GM21526 (cell line): ENCODE data around the gene RBP4.

Experiments
- ATAC-seq: cut with Tn5 transposase; IDR thresholded peaks from one replicate; pipeline ENCODE4 v1.9.1; 2021; ENCODE audit warnings: moderate library complexity; ENCODE audit not compliant: unreplicated experiment, low FRiP score

The RBP4 gene

DNA sequence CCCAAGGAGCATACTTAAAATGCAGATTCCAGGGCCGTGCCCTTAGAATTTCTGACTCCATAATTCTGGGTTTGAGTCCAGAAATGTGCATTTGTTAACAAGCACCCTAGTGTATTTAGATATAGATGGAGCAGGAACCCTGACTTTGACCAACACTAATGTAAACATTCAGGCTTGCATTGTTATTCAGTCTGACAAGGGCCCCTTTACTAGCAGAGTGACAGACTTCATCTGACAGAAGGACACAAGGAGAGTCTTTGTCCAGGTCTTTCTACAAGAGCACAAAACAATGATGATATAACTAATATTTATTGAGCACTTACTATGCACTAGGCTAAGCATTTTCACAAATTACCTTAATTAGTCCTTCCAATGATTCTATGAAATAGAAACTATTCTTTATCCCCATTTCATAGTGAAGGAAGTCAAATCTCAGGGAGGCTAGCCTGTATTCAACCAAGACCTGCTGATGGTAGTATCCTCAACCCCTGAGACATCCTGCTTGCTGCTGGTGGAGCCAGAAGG, 3.9 kb downstream of the RBP4 start:
- ATAC-seq = no peak

DNA sequence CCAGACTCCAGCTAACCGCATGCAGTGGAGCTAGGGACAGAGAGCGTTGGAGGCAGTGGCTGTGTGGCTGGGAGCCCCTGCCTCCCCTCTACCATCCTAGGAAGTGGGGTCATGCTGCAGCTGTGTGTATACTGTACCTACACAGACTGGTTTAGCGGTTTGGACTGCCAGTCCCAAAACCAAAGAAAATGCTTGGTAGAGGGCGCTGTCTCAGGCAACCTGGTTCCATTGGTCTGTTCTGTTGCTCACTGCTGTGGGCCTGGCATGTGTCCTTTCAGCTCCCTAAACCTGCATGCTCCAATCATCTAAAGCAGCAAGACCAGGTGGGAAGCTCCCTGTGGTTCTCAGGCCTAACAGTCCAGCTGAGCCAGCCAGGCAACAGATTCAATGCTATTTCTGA, 4.5 kb downstream of the RBP4 start:
- no peak for ATAC-seq

DNA sequence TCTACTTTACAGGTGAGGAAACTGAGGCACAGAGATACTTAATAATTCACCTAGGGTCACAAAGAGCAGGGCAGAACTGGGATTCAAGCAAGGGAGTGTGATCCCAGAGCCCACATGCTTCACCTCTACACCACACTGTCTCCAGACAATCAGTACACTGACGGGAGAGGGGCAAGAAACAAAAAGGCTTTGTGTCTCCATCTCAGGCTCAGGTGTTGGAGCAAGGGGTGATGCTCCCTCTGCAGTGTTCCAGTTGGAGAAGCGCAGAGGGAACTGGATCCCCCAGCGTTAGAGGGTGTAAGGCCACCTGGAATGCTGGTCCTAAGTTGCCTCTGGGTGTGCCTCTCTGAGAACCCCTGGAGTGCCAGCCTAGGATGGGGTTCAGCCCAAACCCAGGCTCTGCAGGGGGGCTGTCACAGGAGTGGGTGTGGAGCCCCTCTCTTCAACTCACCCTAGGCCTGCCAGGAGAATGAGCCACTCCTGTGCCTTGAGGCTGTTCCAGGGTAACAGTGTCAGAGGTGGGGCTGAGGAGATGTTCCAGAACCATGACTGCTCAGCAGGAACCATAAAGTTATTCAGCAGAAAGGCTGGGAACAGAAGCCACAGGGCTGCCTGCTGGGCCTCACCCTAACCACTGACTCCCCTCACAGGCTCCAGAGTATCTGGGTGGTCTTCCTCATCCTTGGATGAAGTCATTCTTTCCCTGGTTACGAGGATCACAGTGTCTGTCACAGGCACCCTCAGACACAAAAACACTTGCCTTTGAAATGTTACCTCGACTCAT, 5.5 kb downstream of the RBP4 start:
- ATAC-seq = no peak

DNA sequence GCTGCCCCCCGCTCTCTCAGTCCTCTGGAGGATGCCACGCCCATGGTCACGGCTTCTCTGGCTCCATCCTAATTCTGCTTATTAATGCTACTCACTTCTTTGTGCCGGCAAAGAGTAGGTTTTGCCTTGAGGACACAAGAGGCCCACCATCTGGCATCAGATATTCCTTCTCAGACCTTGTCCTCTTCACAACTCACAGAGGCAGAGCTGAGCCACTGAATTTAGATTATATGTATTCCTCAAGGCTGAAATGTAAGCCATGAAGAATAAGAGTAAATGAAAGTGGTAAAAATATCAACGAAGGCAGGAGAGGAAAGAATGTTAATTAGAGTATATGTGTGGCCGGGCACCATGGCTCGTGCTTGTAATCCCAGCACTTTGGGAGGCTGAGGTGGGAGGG, 6.5 kb downstream of the RBP4 start:
- ATAC-seq = no peak

DNA sequence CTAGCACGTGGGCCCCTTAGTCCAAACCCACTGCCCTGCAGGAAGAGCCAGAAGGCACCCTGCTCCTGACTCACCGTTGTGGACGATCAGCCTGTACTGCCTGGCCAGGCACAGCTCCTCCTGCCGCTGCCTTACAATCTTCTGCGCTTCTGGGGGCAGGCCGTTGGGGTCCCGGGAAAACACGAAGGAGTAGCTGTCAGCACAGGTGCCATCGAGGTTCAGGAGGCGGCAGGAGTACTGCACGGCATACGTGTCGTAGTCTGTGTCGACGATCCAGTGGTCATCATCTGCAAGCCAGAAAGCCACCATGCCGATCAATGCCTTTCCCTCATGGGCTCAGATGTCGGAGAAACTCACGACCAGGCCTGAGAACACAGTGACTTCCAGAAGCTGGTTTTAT, 7.3 kb downstream of the RBP4 start:
- no peak for ATAC-seq

DNA sequence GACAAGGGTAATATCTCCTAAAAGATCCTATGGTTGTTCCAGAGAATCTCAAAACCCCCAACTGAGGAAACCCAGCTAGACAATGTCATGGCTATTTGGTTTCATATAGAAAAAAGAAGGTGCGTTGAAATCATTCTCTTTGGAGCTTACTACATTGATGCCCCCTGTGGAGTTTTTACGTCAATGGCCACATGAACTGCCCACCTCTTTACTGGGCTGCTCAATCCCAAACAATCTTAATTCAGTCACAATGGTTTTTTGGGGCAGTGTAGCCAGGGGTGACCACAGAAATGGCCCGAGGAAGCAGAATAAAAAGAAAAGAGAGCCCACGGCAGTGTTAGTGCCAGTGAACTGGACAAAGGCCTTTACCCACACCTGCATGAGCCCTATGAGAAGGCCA, 7.8 kb downstream of the RBP4 start:
- ATAC-seq = no peak

DNA sequence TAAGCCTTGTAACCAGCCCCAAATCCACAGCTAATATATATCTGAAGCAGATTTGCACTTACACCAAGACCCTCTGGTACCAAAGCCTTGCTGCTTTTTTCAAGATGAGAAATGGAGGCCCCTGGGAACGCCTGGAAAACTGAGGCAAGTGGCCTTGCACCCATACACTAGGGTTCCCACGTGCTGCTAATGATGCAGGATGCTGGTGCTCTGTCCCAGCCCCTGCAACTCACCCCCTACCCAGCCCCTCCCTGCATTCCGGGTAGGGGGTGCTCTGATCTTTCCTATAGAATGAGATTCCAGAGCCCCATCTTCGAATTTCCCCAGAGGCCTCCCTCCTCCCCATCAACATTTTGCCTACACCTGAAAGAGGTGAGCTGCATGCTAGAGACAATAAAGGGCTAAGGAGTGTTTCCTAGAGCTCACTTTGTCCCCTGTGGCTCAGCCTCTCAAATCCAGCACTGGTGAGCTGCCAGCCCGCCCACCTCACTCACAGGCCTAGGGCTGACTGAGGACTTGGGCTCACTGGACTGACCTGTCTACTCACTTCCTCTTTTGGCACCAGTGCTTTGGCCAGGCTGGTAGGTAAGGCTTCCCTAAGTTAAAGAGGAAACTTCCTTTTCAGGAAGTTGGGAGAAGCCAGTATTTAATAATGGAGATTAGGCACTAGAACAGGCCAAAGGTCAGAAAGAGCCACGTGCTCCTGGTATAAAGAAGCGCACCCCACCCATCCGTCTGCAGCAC, 9.8 kb downstream of the RBP4 start:
- no peak for ATAC-seq

DNA sequence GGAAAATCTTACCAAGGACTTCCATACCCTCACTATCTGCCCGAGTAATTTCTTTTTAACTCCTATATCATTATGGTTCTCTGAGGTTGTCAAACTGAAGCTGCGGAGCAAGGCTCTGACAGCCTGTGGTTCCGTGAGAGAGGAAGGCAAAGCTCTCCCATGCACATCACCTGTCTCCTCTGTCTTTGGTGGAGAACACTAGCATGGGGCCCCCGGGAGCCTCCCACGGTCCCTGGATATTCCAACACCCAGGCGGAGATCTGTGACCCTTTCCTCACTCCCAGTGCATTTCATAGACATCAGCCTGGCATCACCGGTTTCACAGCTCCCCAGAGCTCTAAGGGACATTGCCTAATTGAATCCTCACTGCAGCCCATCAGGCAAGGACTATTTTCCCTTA, 10.4 kb downstream of the RBP4 start:
- ATAC-seq = no peak

DNA sequence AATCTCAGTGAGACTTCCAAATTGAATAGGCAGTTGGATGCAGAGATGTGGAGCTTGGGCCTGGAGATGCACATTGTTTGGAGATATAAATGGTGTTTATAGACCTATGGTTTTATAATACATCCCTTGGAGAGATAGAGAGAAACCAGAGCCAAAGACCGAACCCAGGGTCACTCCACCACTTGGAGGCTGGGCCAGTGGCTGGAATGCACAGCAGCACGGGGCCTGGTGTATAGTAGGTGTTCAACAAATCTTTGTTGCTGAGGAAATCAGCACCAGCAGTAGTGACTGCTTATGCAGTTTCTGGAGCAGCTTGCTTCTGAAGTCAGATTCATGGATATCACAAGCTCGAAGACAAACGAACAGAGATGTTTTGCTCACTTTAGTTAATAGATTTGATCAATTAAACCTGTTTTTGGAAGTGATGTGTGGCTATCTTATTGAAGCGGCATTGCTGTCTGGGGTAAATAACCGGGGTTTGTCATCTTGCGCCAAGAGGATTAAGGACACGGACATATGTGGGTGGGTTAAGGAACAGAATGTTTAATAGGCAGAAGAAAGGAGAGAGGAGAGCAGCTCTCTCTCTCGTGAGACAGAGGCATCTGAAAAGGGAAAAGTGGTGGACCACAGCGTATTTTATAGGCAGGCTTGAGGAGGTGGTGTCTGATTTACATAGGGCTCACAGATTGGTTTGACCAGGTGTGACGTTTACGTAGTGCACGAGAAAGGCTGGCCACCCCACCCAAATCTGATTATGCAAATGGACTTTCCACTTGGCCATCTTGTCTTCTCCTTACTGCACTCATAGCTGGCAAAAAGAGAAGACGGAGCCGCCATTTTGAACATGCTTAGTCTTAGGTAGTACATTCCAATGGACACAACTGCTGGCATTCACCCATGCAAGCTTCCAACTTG, 11.1 kb downstream of the RBP4 start:
- no peak for ATAC-seq

DNA sequence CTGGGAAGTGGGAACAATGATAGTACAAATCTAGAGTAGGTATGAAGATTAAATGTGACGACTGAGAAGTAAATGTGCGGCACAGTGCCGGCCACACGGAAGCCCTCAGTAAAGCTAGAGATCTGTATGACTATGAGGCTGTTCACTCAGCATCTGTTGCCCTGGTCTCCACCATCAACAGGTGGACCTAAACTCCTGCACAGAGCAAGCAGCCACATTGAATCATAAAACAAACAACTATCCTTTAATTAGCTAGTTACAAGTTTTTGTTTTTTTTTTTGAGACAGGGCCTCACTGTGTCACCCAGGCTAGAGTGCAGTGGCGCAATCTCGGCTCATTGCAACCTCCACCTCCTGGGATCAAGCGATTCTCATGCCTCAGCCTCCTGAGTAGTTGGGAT, 16.6 kb downstream of the RBP4 start:
- no peak for ATAC-seq

DNA sequence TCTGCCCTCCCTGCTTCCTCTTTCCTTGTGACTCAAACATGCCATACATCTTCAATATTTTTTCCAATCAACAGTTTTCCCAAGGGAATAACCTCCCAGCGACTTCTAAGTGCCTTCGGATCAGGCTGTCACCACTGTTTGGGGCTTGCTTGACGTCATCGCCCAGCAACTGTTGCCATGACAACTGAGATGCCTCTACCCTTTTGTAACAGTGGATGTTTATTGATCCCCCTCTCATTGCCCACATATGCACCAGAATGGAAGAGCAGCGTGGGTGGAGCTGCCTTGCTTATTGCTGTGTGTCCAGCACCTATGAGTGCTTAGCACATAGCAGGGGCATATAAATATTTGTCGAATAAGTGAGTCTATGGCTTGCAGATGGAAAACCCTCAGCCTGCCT, 20.2 kb downstream of the RBP4 start:
- no peak for ATAC-seq

DNA sequence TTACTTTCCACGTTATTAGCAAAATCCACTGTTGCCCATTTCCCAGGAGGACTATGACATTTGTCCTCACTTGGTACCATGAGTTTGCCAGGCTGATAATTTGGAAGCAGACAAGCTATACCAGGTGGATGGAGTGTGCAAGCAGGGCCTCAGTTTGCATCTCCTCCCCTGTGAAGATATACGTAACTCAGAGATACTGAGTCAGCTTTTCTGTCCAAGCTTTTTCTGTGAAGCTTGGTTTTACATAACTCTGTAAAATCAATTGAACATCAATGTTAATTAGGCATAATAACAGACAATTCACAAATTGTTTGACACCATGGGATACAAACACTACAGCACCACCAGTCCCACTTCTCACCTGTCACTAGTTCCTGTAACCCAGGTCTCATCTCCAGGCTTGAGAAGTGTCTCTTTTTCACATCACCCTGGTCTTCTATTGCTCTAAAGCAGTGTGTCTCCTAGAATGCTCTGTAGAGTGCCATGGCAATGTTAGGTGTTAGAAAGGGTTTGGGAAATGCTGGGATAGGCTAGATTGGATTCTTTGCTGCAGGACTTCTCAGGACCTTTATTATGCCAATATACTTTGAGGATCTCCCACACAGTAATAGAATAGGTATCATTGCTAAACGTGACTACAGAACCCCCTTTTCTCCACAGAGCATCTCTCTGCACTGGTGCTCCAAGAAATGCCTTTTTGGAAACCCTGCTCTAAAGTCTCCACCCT, 20.9 kb downstream of the RBP4 start:
- no peak for ATAC-seq

DNA sequence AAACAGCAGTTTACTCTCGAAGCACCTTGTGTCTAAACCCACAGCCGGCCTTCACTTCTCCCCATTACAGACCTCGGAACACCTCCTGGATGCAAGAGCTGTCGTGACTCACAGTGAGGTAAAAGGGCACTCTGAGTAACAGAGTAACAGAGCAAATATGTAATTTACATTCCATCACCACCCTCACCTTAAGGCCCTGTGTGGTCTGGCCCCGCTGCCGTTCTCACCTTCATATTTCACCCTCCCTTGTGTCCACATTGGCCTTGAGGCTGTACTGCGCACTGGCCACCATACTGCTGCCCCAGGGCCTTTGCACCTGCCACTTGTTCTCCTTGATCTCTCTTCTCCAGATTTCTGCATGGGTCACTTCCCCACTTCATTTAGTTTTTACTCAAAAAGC, 21.9 kb downstream of the RBP4 start:
- no peak for ATAC-seq

DNA sequence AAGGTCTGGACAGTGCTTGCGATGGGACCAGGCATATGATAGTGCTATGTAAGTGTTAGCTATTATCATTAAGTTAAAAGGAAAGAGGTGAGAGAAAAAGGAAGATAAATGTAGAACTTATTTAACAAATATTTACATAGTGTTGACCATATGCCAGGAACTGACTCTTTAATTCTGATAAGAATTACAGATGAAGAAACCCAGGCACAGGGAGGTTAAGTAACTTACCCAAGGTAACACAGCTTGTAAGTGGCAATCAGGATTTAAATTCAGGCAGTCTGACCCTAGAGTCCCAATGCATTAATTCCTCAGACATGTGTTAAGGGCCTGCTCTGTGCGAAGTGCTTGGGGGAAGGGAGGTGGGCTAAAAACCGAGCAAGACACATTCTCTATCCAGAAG, 23.5 kb downstream of the RBP4 start:
- no peak for ATAC-seq

DNA sequence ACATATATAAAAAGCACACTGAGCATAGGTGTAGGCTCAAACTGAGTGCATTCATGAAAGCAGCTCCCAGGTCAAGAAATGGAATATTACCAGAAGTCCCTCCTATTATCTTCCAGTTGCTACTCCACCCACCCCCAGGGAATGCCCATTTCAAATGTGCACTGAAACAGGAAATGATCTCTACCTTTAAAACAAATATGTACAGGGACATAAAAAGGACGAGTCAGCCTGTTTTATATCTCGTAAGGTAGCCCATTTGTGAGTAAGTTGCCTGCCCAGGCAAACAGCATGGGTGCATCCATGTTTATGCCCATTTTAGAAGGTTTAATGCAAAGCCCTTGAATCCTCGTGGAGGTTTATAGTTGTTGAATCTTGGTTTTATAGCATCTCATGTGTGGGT, 24.1 kb downstream of the RBP4 start:
- no peak for ATAC-seq

DNA sequence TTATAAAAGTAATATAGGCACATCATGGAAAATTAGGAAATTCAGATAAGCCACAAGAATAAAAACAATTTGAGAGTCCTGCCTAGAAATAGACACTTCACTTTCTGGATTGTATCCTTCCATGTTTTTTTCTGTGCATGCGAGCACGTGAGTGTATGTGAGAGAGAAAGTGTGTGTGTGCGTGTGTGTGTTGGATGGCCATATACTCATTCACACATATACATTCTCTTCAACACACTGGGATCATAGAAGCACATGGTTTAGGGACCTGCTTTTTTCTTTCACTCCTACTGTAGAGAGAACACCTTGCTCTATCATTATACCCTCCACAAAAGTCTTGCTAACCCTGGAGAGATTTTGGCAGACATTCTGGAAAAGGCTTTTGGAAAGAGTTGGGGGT, 27.1 kb downstream of the RBP4 start:
- no peak for ATAC-seq

DNA sequence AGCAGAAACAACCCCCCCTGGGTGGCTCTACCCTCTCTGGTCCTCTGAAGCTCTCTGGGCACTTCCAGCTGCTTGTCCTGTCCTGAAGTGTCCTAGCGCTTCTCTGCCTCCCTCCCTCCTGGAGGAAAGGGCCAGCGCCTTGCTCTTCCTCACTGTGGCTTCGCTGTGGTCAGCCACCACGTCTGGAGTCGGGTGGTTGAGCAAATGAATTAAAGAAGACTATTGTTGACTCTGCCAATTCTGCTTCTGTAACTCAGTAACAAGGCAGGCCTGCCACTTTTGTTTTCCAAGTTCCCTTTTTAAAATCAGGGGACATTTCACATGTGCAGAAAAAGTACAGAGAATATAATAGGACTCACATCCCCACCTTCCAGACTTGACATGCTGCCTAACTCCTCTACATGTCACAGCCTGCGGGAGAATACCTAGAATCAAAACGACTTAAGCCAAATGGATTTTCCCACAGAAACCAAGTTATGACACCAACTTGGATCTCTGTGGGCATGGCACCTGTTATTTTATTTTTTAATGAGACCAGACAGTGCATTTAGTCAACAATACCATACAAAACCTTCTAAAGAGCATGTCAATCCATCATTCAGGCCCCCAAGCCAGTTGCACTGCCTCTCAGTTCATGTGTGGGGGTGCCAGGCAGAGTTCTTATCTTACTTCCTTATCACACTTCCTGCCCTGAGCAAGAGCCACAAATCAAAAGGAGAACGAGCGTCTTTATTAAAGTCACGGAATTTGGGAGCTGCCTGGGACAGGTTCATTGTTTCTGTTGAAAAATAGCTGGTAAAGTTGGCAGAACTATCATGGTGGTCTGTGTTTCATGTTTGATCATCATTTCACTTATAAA, 27.8 kb downstream of the RBP4 start:
- ATAC-seq = no peak

DNA sequence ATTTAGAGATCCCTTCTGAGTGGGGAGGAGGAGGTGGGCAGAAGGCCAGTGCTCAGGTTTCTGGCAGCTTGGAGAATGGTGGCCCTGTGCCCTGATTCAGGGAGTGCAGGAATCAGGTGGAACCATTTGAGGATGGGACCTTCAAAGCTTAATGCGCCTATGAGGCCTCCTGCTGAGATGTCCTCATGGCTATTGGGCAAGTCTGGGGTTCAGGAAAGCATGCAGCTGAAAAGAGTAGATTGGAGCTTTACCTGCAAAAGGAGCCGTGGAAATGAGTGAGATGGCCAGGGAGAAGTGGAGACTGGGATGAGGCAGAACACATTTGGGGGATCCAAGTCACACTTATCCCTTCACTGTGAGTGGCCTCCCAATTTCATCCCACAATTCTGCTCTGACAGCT, 28.4 kb downstream of the RBP4 start:
- no peak for ATAC-seq

DNA sequence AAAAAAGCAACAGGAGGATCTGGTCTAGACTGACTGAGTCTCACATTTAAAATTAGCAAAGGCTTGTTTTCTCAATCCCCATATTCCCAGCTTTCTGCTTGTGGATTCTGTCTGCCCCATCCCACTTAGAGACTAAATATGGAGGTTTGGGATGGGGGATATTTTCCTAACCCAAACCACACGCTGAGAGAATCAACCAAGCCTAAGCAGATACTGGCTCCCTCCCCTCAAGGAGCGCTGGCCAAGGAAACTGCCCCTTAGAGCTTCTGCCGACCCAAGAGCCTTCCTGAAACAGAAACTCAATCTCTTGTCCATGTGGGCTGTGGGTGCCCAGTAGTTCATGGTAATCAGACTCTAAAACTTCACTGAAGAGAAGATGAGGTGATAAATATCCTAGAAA, 30.7 kb downstream of the RBP4 start:
- ATAC-seq = no peak

DNA sequence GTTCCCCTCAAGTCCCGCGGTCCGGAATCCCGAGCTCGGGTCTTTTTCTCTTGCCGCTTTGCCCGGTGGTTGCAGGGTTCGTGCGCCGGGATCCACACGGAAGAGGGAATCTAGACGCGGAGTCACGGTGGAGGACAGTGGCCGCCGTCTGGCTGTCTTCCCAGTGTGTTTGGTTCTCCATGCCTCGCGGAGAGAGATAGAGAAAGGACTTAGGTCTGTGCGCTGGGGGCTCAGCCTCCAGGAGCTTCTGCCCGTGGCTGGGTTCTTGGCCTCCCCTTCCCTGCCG, 33.0 kb downstream of the RBP4 start:
- no peak for ATAC-seq
